ENCODE results near the gene FGA.

- no peak for TF ChIP-seq POLR2AphosphoS5 (IDR thresholded peaks at IDR 0.05)
- no peak for TF ChIP-seq EP300 (IDR thresholded peaks at IDR 0.05)
- TF ChIP-seq, protein P1, sequence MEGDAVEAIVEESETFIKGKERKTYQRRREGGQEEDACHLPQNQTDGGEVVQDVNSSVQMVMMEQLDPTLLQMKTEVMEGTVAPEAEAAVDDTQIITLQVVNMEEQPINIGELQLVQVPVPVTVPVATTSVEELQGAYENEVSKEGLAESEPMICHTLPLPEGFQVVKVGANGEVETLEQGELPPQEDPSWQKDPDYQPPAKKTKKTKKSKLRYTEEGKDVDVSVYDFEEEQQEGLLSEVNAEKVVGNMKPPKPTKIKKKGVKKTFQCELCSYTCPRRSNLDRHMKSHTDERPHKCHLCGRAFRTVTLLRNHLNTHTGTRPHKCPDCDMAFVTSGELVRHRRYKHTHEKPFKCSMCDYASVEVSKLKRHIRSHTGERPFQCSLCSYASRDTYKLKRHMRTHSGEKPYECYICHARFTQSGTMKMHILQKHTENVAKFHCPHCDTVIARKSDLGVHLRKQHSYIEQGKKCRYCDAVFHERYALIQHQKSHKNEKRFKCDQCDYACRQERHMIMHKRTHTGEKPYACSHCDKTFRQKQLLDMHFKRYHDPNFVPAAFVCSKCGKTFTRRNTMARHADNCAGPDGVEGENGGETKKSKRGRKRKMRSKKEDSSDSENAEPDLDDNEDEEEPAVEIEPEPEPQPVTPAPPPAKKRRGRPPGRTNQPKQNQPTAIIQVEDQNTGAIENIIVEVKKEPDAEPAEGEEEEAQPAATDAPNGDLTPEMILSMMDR (IDR thresholded peaks at IDR 0.05) = no peak
Measured at GRCh38 chr4:154620111-154620510, 29.6 kb upstream of the FGA start.
